Keratinocyte (primary cell): ENCODE results near the gene ZNF511. TPM values are rescaled to one million over a fixed set of nuclear protein-coding genes. Genes with fewer than 3 reads are reported as not detected.

Experiments used
- DNase-seq: peaks from one replicate; pipeline ENCODE4 v3.0.0-alpha.2; 2011; ENCODE audit warnings: low read depth, missing footprints, low spot score
- FAIRE-seq: peaks from 2 replicates; lab custom pipeline; 2011; peaks lifted over from hg19 to GRCh38; lab: Jason Lieb, UNC
- H2AFZ ChIP-seq: 2 replicates; pipeline ENCODE4 v1.6.0; 2012; ENCODE audit warnings: low read length, control low read depth, inconsistent platforms; ENCODE audit not compliant: control insufficient read depth
- H3K27ac ChIP-seq: 2 replicates; pipeline ENCODE4 v1.5.1; 2011; ENCODE audit warnings: low read length; ENCODE audit not compliant: control insufficient read depth, insufficient read depth
- H3K27me3 ChIP-seq: 3 replicates; pipeline ENCODE4 v1.6.0; 2011; ENCODE audit warnings: low read length; ENCODE audit not compliant: control insufficient read depth, insufficient read depth; ENCODE audit errors: extremely low read depth
- H3K36me3 ChIP-seq, 2 experiments: 2 replicates in 1 of 2; 3 replicates in 1 of 2; pipeline ENCODE4 v1.5.1; 2011; ENCODE audit warnings: low read length in 2 of 2, mild to moderate bottlenecking in 1 of 2; ENCODE audit not compliant: control insufficient read depth in 2 of 2, insufficient read depth in 2 of 2; ENCODE audit errors: extremely low read depth in 1 of 2
- H3K4me1 ChIP-seq: 3 replicates; pipeline ENCODE4 v1.5.1; 2011; ENCODE audit warnings: low read length; ENCODE audit not compliant: control insufficient read depth, insufficient read depth; ENCODE audit errors: extremely low read depth
- H3K4me2 ChIP-seq: 3 replicates; pipeline ENCODE4 v1.6.0; 2011; ENCODE audit warnings: low read depth, low read length; ENCODE audit not compliant: control insufficient read depth, insufficient read depth; ENCODE audit errors: extremely low read depth
- H3K4me3 ChIP-seq, 3 experiments: fragments of 200-600 bp in 1 of 3; sonication (generic) in 1 of 3; 2 replicates in 2 of 3; 3 replicates in 1 of 3; pipeline ENCODE4 v1.5.1; 2011 to 2016; ENCODE audit warnings: low read length in 3 of 3, mild to moderate bottlenecking in 3 of 3, control low read depth in 2 of 3, inconsistent platforms in 1 of 3, low read depth in 1 of 3, mixed read lengths in 1 of 3, mixed run types in 1 of 3, moderate library complexity in 1 of 3; ENCODE audit not compliant: control insufficient read depth in 2 of 3, insufficient read depth in 2 of 3; ENCODE audit errors: extremely low read depth in 1 of 3
- H3K79me2 ChIP-seq: 2 replicates; pipeline ENCODE4 v1.6.0; 2012; ENCODE audit warnings: low read length; ENCODE audit not compliant: control insufficient read depth, insufficient read depth
- H3K9ac ChIP-seq: 3 replicates; pipeline ENCODE4 v1.6.0; 2011; ENCODE audit warnings: low read length; ENCODE audit not compliant: control insufficient read depth, insufficient read depth; ENCODE audit errors: extremely low read depth
- H3K9me1 ChIP-seq: 3 replicates; pipeline ENCODE4 v1.6.0; 2011; ENCODE audit warnings: low read length; ENCODE audit not compliant: control insufficient read depth, insufficient read depth; ENCODE audit errors: extremely low read depth
- H3K9me3 ChIP-seq: 2 replicates; pipeline ENCODE4 v1.5.1; 2012; ENCODE audit warnings: low read depth, low read length; ENCODE audit not compliant: control insufficient read depth
- H4K20me1 ChIP-seq: 3 replicates; pipeline ENCODE4 v1.6.0; 2011; ENCODE audit warnings: low read length; ENCODE audit not compliant: control insufficient read depth, insufficient read depth; ENCODE audit errors: extremely low read depth
- EZH2 ChIP-seq: IDR thresholded peaks from one replicate; pipeline ENCODE4 v1.6.1; 2012; ENCODE audit warnings: inconsistent platforms, mild to moderate bottlenecking, low read length, moderate library complexity
- dilution Hi-C: fragments of 300-500 bp; cut with MboI; formaldehyde crosslinking; loops from one replicate; pipeline ENCODE4 v1.7.0; 2020; ENCODE audit warnings: low sequenced_read_pairs; ENCODE audit not compliant: extremely low pct_ligation_motif_present
- polyA plus RNA-seq, 5 experiments: library from polyadenylated mRNA; depleted of rRNA in 3 of 5; stranded (reverse) in 3 of 5; stranded (forward) in 1 of 5; unstranded in 1 of 5; fragments of >200 nt; gene quantifications; 1 replicate in 1 of 5; 2 replicates in 3 of 5; 3 replicates in 1 of 5; pipeline versions ENCODE4 v1.2.1 to v1.2.3, GENCODE V29; 2011 to 2012; ENCODE audit warnings: missing spikeins in 2 of 5, low read depth in 1 of 5, low replicate concordance in 1 of 5
- TF ChIP-seq, protein P1 (sequence below), 3 experiments: IDR thresholded peaks in 1 of 3; conservative IDR thresholded peaks in 1 of 3; optimal IDR thresholded peaks in 1 of 3; 2 replicates in 2 of 3; 3 replicates in 1 of 3; pipeline versions ENCODE3 to v1.5.1; 2011; ENCODE audit warnings: low read length in 3 of 3, mild to moderate bottlenecking in 3 of 3, moderate library complexity in 2 of 3, control low read depth in 1 of 3, inconsistent platforms in 1 of 3; ENCODE audit not compliant: insufficient read depth in 2 of 3; ENCODE audit errors: extremely low read depth in 1 of 3

Gene ZNF511
- polyA plus RNA-seq, 1 donor (not counting 4 experiments of a cell fraction or from before 2014, with no cell fraction given), result 20.2 TPM

- no peaks in the 10 kb centered on the region for H3K9me3 ChIP-seq
- no peak overlapping the region for H2AFZ ChIP-seq
- H3K4me3 ChIP-seq, result no peak overlapping the region
- H3K9ac ChIP-seq, result no peak overlapping the region
- DNase-seq (no peak), FAIRE-seq (no peak)
- no peaks in the 10 kb centered on the region for H3K79me2 ChIP-seq
- peaks cover 2% of the 10 kb centered on the region for H3K9me1 ChIP-seq
- H4K20me1 ChIP-seq, result no peaks in the 10 kb centered on the region
- peaks cover 16% of the 10 kb centered on the region for H3K4me1 ChIP-seq
- H3K36me3 ChIP-seq, result peaks cover 27 to 42% of the 10 kb centered on the region in 2 experiments
- TF ChIP-seq, protein P1, sequence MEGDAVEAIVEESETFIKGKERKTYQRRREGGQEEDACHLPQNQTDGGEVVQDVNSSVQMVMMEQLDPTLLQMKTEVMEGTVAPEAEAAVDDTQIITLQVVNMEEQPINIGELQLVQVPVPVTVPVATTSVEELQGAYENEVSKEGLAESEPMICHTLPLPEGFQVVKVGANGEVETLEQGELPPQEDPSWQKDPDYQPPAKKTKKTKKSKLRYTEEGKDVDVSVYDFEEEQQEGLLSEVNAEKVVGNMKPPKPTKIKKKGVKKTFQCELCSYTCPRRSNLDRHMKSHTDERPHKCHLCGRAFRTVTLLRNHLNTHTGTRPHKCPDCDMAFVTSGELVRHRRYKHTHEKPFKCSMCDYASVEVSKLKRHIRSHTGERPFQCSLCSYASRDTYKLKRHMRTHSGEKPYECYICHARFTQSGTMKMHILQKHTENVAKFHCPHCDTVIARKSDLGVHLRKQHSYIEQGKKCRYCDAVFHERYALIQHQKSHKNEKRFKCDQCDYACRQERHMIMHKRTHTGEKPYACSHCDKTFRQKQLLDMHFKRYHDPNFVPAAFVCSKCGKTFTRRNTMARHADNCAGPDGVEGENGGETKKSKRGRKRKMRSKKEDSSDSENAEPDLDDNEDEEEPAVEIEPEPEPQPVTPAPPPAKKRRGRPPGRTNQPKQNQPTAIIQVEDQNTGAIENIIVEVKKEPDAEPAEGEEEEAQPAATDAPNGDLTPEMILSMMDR (optimal IDR thresholded peaks at IDR 0.05 in 1 of 3, IDR thresholded peaks at IDR 0.05 in 1 of 3, conservative IDR thresholded peaks at IDR 0.05 in 1 of 3; ENCODE audit: extremely low read depth in 1 of 3, insufficient read depth in 2 of 3, low read length in 3 of 3), result no peak
- TF ChIP-seq EZH2, result no peak
- no peak overlapping the region for H3K27ac ChIP-seq
- no peaks in the 10 kb centered on the region for H3K27me3 ChIP-seq
- H3K4me2 ChIP-seq, result no peak overlapping the region
- dilution Hi-C loops, result no loop called here
Measured at GRCh38 chr10:133295426-133296320, 13.0 kb upstream of the ZNF511 start.

DNA sequence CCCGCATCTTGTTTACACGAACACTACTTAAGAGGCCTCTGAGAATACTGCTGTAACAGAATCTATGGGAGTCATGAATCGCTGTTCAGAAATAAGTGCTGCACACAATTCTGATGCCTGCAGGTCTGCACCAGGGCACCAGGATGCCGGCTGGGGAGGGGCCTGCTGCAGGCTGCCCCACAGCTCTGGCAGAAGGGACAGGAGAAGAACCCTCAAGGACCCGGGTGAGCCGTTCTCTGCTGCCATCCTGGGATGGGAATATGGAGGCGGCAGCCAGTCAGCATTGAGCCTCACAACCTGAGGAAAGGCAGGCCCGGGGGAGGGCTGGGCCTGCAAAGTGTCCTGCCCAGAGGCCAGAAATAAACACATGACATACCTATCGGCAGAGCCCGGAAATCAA lies 11.2 kb upstream of the ZNF511 start:
- peaks cover 29 to 42% of the 10 kb centered on the region in 2 experiments for H3K36me3 ChIP-seq
- peaks cover 2% of the 10 kb centered on the region for H3K9me1 ChIP-seq
- no peaks in the 10 kb centered on the region for H4K20me1 ChIP-seq
- peaks cover 2% of the 10 kb centered on the region for H3K79me2 ChIP-seq
- DNase-seq, result no peak
- H2AFZ ChIP-seq, result no peak overlapping the region
- H3K9ac ChIP-seq, result no peak overlapping the region
- H3K9me3 ChIP-seq, result no peaks in the 10 kb centered on the region
- no peaks in the 10 kb centered on the region for H3K27me3 ChIP-seq
- H3K4me3 ChIP-seq, result no peak overlapping the region
- H3K27ac ChIP-seq, result no peak overlapping the region
- dilution Hi-C loops, result no loop called here
- no peak for TF ChIP-seq EZH2
- TF ChIP-seq, protein P1 (optimal IDR thresholded peaks at IDR 0.05 in 1 of 3, IDR thresholded peaks at IDR 0.05 in 1 of 3, conservative IDR thresholded peaks at IDR 0.05 in 1 of 3; ENCODE audit: extremely low read depth in 1 of 3, insufficient read depth in 2 of 3, low read length in 3 of 3), result no peak
- H3K4me2 ChIP-seq, result no peak overlapping the region
- H3K4me1 ChIP-seq, result peaks cover 14% of the 10 kb centered on the region
- no peak for FAIRE-seq
